GM10248 (cell line): Measurements from ENCODE around the gene CLASRP.

ENCODE experiments used
- CTCF ChIA-PET: fragments of 300-600 bp; sonication (Branson Sonifier 250); formaldehyde crosslinking; extraction: SDS; loops from one replicate; lab custom pipeline; 2021; ENCODE audit warnings: antibody characterized with exemption; lab: Yijun Ruan, JAX
- POLR2A ChIA-PET: fragments of 350-650 bp; sonication (Branson Sonifier 250); formaldehyde crosslinking; extraction: SDS; loops from one replicate; lab custom pipeline; 2020; ENCODE audit warnings: antibody characterized with exemption; lab: Yijun Ruan, JAX
- DNase-seq: peaks from one replicate; pipeline ENCODE4 v3.0.0; 2012; ENCODE audit errors: extremely low spot score
- CTCF ChIP-seq: IDR thresholded peaks from 2 replicates; pipeline ENCODE4 v1.5.1; 2012; ENCODE audit warnings: mild to moderate bottlenecking, low read depth; ENCODE audit errors: extremely low read depth, missing control alignments, control extremely low read depth

CLASRP gene

GRCh38 chr19:45008552-45008951 lies 30.3 kb upstream of the CLASRP start:
- POLR2A ChIA-PET = no interaction called here
- CTCF ChIA-PET = interaction anchor here (1.5 kb wide), 1 partner anchor 51 kb away, joined by 3 read pairs; no protein-coding TSS in a partner anchor
- no peak for DNase-seq
- TF ChIP-seq CTCF = no peak

GRCh38 chr19:45009625-45010255 lies 29.1 kb upstream of the CLASRP start:
- no peak for TF ChIP-seq CTCF

GRCh38 chr19:45010306-45010705 lies 28.5 kb upstream of the CLASRP start:
- no peak for TF ChIP-seq CTCF
- CTCF ChIA-PET = interaction anchor here (1.3 kb wide), 1 partner anchor 22 kb away, joined by 3 read pairs; no protein-coding TSS in a partner anchor
- POLR2A ChIA-PET = interaction anchor here (0.7 to 1.6 kb wide), 2 partner anchors 9 to 27 kb away, joined by 3 to 7 read pairs; no protein-coding TSS in a partner anchor
- DNase-seq = no peak

More at GRCh38 chr19:45009625-45010255, 29.1 kb upstream of the CLASRP start:
- DNase-seq = no peak
- CTCF ChIA-PET = interaction anchor here (1.5 kb wide), 1 partner anchor 50 kb away, joined by 3 read pairs; no protein-coding TSS in a partner anchor
- POLR2A ChIA-PET = interaction anchor here (1.6 kb wide), 1 partner anchor 8 kb away, joined by 7 read pairs; no protein-coding TSS in a partner anchor

- no peak for DNase-seq
- POLR2A ChIA-PET = no interaction called here
- TF ChIP-seq CTCF = no peak
- CTCF ChIA-PET = interaction anchor here (0.8 kb wide), 1 partner anchor 80 kb away, joined by 3 read pairs; no protein-coding TSS in a partner anchor
Observed at GRCh38 chr19:45011959-45012358, 26.9 kb upstream of the CLASRP start.

GRCh38 chr19:45016388-45017314 lies 22.2 kb upstream of the CLASRP start:
- CTCF ChIA-PET = interaction anchor here (0.6 to 1.7 kb wide), 11 partner anchors 9 to 198 kb away, joined by 3 to 9 read pairs (median 3); no protein-coding TSS in a partner anchor
- POLR2A ChIA-PET = interaction anchor here (0.6 to 2.1 kb wide), 4 partner anchors 13 to 49 kb away, joined by 3 to 6 read pairs (median 4); no protein-coding TSS in a partner anchor
- DNase-seq = peak; percentile 83
- peak; percentile 67 for TF ChIP-seq CTCF

GRCh38 chr19:45019187-45019586 lies 19.7 kb upstream of the CLASRP start:
- CTCF ChIA-PET = interaction anchor here (1.0 to 2.0 kb wide), 3 partner anchors 19 to 130 kb away, joined by 3 to 7 read pairs (median 3); no protein-coding TSS in a partner anchor
- no peak for DNase-seq
- TF ChIP-seq CTCF = no peak
- POLR2A ChIA-PET = no interaction called here
